ENCODE results near the gene PKNOX2.

PKNOX2 gene

DNA sequence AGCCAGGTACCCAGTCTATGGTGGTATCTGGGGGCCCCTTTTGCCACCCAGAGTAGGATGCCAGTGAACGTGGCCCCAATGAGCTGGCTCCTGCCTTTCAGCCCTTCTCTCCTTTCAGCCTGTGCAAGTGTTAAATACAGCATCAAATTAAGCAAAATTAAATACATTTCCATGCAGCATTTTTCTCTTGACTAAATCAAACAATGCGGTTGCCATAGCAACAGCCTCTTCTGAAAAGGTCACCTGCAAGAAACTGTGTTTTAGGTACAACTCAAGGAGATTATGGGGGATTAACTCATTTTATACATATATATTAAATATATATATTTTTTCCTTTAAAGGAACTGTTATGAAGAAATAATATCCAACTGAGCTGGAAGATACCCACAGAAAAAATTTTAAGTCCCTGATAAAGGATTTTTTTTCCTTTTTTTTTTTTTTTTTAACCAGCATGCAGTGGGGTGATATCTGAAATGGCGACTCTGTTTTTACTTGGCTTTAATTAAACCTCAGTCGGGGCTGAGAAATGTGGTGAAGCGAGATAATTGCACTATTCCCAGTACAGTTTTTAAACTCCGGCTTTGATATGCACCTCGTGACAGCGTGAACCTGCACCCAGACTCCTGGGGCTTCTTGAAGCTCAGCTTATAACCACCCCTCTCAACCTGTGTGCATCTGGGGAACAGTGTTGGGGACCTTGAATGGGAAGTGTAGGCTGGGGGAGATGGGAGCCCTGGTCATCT, 115.3 kb downstream of the PKNOX2 start:
- in situ Hi-C loops (cut with HindIII; ENCODE audit: low sequenced_read_pairs): no loop called here

DNA sequence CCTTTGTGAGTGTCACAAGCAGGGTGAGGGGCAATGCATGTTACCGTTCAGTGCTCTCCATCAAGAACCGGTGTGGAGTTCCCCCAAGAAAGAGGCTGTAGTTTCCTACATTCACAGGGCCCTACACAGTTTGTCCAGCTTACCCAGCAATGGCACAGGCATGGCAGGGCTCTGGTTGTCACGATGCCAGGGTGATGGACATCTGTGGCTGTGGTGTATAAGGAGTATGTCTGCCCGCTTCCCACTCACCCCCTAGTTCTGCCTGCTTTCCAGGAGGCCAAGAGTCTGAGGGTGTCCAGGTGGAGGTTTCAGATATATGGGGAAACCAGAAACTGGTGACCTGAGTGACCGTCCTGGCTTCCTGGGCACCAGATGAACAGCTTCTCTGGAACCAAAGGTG, 116.1 kb downstream of the PKNOX2 start:
- in situ Hi-C loops (cut with HindIII; ENCODE audit: low sequenced_read_pairs): no loop called here

DNA sequence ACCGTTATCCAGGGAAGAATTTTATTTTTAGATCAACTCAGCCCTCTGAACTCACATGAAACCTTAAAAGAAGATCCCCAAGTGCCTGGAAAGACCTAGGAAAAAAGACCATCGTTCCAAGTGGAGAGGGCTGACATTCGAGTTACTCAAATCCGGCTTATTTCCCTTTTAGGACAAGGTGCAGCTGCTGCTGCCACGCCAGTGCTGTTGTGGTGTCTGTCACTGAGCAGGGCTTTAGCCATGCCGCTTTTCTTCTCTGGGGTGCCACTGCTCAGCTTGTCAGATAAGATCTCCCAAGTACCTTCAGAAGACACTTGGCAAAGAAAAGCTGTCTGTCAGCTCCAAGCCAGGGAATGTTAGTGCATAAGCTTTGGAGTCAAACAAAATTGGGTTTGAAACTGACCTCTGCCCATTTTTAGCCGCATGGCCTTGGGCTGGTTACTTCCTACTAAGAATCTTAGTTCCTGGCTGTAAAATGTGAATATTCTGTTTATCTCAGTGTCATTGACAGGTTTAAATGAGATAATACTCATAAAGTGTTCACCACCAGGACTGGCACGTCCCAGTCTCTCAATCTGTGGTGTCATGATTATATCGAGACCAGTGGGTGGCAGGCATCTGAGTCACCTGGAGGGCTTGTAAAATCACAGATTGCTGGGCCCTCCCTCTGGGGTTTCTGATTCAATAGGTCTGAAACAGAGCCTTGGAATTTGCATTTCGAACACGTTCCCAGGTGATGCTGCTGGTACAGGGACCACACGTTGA, 117.5 kb downstream of the PKNOX2 start:
- in situ Hi-C loops (cut with HindIII; ENCODE audit: low sequenced_read_pairs): no loop called here

DNA sequence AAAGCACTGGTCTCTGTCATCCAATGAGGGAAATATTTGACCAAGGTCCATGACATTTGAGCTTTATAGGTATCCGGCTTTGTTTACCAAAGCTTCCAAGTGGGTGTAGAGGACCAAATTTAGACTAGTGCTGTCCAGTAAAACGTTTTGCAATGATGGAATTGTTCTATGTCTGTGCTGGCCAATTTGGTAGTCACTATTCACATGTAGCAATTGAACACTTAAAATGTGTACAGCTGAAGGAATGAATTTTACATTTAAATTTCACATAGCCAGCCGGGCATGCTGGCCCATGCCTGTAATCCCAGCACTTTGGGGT, 118.0 kb downstream of the PKNOX2 start:
- in situ Hi-C loops (cut with HindIII; ENCODE audit: low sequenced_read_pairs): no loop called here

DNA sequence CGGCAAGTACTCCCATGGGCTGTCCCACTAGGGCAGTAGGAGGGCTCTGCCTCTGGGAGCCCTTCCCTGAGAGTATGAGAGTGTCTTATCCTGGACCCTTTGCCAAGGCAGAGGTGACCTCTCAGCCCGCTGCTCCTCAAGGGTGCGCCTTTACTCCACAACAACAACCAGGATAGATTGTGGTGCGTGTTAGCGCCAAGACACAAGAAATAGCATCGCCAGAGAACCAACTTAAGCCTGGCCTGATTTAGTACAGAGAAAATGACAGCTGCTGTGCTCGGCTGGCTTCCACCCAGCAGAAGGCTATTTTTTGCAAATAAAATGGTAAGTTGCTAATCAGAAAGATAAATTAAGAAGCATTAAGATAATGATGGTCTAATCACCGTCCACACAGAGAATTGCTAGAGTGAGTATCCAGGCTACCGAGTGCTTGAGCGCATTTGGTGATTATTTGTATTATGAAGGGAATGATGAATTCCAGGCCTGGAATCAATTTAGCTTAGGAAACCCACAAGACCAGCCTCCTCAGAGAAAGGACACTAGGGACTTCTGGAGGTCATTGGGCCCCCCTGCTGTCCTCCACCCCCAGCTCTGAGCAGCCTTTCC, 119.8 kb downstream of the PKNOX2 start:
- in situ Hi-C loops (cut with HindIII; ENCODE audit: low sequenced_read_pairs): no loop called here

DNA sequence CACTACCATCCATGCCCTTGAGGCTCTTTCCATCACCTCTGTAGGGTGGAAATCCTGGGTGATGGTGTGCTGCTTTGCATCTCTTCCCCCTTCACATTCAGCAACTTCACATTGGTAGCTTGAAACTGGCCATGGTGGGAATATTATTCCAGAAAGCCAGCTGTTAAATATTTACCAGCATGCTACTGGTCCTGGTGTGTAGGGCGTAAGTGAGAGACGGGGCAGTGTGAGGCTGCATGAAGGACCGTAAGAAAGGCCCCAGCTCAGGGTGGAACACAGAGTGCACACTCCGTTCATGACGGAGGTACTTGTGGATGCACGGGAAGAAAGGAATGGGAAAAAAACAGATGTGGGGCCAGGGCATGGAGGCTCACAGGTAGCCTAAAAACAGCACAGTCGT, 121.3 kb downstream of the PKNOX2 start:
- in situ Hi-C loops (cut with HindIII; ENCODE audit: low sequenced_read_pairs): no loop called here

DNA sequence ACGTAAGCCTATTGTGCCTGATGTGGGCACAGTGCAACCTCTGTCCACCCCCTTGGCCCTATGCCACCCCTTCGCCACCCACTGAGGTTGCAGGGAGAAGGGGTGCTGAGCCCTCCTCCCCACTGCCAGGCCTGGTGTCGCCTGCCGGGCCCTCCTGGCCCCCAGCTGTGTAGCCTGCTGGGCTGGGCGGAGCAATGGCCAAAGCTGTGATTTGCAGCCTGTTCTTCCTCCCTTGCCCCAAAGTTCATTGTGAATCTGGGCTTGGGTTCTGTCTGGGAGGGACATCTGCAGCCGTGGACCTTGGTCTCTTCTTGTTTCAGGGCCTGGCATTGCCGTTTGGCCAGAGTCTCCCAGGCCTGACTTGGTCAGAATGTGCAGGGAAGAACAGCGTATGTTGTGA, 121.9 kb downstream of the PKNOX2 start:
- in situ Hi-C loops (cut with HindIII; ENCODE audit: low sequenced_read_pairs): no loop called here

DNA sequence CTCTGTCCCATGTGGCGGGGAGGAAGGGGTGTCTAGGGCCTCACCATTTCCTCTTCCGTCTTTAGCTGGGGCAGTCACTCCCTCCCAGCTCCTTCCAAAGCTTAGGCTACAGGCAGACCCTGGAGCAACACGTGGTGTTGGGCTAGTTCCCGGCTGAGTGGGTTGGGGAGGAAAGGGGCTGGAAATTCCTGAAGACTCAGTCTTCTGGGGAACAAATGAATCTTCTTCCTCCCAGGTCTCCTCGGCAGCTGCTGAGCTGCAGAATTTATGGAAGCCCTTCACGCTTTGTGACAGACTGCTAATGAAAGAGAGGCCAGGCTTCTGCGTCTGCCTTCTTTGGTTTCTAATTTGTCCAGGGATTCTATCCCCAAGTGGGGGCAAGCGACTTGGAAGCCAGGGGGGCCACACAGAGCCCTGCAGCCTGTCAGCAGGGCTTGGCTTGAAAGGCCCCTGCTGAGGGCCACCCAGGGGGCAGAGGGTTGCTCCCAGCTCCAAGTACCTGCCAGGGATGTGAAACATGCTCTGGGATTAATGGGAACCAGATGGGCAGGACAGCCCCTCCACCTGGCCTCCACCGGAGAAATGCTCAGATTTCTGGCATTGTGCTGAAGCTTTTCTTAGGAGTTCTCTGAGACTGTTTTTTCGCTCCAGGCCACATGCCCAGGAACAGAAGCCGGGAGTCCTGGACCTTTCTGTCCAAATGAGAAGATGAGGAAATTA, 123.1 kb downstream of the PKNOX2 start:
- in situ Hi-C loops (cut with HindIII; ENCODE audit: low sequenced_read_pairs): no loop called here

DNA sequence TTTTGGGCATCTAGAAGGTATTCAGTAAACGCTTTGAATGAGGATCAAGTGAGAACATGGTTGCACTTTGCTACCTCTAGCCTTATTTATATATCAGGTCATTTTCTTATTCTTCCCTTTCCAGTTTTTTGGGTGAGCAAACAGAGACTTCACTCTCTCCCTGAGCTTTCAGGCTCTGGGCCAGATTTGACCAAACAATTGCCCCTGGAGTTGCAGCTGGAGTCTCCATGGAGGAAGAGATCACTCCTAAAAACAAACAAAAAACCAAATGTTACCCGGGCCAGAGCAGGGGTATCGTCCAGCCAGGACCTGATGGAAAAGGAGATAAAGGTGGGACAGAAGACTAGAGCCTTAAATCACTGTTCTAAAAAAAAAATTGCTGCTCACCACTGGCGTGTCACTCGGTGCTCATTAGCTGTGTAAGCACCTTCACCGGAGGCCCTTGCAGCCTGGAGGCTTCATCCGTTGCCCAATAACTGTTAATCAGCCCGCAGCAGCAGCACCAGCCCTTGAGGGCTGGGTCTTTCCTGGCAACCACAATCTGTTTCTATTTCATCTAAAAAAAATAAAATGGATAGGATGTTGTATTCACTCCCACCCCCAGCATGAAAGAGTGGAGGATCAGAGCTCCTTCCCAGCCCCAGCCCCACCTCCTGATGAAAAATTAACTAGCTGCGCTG, 125.0 kb downstream of the PKNOX2 start:
- in situ Hi-C loops (cut with HindIII; ENCODE audit: low sequenced_read_pairs): no loop called here

DNA sequence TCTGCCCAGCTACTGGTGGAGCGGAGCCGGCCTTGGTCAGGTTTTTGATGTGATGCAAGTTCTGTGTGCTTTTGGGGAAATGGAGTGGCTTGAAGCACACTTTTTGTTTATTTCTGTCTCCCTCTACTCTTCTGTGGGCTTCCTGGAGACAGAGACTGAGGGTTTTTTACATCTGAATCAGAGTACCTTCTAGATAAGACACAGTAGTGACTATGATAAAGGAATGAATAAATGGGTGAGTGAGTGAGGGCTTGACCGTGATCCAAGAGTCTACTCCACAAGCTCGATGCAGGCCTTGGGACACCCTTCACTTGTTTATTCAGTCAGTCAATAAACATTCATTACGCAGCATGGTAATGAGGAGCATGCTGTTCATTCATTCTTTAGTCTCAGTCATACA, 125.7 kb downstream of the PKNOX2 start:
- in situ Hi-C loops (cut with HindIII; ENCODE audit: low sequenced_read_pairs): no loop called here

DNA sequence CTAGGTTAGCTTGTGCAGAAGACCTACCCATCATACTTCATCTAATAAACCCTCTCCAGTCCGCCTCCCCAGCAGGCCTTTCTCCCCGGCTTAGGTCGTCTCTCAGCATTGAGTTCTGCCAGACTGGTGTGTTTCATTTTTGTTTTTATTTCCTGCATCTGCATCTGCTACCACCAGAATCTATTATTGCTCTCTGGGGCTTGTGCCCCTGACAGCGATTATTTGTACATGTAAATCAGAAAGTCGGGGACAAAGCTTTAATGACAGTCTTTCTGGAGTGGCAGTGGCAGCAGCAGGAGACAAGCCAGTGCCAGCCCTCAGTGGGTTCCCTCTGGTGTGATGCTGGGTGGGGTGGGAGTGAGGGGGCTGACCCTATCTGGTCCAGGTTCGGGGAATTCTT, 127.5 kb downstream of the PKNOX2 start:
- in situ Hi-C loops (cut with HindIII; ENCODE audit: low sequenced_read_pairs): no loop called here

DNA sequence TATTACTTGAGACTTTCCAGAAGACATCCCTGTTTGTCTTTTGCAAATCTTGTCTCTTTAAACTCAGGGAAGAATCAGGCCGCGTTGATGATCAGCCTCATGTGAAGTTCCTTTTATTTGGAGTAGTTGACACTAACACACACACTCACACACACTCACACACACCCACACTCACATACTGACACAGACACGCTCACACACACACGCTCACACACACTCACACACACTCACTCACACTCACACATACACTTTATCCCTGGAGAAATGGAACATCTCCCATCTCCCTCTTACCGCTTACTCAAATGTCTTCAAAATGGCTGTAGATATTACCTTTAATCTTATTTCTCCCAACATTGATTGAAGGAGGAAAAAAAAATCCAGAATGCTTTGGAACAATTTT, 129.0 kb downstream of the PKNOX2 start:
- in situ Hi-C loops (cut with HindIII; ENCODE audit: low sequenced_read_pairs): no loop called here

DNA sequence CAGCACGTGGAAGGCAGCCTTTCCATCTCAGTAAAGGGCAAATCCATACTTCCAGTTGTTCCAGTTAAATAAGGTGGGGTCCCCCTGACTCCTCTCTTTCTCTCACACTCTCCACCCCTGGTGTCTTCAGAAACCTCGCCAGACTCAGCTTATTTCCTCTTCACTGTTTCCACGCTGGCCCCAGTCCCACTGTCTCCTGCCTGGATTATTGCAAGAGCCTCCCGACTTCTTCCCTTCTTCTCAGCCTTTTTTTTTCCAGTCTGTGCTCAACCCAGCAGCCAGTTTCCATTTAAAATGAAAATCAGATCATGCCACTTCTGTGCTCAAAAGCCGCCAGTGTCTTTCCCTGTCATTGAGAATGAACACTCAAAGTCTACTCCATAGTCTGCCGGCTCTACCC, 131.4 kb downstream of the PKNOX2 start:
- in situ Hi-C loops (cut with HindIII; ENCODE audit: low sequenced_read_pairs): no loop called here

DNA sequence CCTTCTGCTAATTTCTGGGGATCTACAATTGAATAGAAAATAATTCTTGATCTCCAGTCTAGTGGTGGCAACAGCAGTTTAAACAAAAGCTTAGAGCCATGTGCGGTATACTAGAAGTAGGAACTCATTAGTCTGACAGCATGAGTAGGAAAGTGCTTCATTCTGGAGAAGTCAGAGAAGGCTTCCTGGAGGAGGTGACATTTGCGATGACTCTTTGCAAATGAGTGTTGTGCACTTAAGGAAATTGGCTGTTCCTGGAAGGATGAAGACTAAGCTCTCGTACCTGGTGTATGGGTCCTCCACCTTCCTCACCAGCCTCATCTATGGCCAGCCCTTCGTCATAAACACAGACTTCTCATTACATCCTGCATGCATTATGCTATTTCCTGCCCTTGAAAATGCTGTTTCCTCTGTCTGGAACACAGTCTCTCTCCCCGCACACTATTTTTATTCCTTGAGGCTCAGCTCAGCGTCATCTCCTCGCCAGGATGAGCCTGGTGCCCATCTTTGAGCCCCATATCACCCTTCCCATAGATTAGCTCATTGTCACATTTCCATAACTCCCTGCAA, 132.9 kb downstream of the PKNOX2 start:
- in situ Hi-C loops (cut with HindIII; ENCODE audit: low sequenced_read_pairs): no loop called here

DNA sequence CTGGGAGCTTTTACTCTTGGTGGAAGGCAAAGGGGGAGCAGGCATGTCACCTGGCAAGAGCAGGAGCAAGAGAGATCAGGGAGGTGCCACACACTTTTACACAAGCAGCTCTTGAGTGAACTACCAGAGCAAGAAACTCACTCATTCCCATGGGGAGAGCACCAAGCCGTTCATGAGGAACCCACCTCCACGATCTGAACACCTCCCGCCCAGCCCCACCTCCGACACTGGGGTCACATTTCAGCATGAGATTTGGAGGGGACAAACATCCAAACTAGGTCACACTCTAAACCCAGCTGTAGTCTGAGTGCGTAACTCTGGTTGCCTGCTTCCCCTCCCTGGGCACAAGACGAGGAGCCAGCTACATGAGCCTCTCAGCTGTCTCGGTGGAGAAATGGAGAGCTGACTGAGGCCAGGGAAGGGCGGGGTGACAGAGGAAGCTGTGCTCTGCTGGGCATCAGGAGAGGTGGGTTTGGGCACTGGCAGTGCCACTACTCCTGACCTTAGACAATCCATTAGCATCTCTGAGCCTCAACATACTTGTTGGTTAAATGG, 134.6 kb downstream of the PKNOX2 start:
- in situ Hi-C loops (cut with HindIII; ENCODE audit: low sequenced_read_pairs): no loop called here

DNA sequence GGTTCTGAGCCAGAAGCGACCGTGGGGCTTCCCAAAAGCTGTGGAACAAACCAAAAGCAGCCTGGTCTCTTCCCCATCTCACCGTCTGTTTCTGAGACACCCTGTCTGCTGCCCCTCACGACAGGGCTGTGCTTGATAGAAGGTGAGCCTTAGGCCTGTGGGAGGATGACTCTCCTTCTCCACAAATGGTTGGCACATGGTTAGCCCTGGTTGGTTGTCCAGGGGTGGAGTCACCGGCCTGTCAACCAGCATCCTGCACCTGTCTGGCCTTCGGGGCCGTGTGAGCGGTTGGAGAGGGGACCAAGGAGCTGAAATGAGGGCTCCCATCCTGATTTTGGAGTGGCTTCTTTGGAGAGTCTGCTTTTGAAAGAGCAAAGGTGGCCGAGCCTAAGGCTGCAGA, 135.3 kb downstream of the PKNOX2 start:
- in situ Hi-C loops (cut with HindIII; ENCODE audit: low sequenced_read_pairs): no loop called here

DNA sequence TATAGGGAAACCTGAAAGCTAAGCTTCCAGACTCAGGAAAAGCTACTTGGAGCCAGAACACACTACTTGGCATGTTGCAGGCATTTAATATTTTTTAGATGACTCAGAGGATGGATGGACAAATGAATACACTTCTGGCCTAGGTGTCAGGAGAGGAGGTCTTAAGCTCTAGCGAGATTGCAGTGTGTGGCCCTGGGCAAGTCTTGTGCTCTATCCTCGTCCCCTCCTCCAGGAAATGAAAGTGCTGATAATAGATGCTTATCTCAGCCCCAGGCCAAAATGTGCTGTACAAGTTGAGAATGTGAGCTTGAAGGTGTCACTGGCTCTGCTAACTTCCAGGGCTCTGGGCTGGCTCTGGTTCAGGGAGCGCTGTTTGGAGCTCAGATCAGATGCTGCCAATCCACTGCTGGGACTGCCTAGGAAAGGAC, 136.3 kb downstream of the PKNOX2 start:
- in situ Hi-C loops (cut with HindIII; ENCODE audit: low sequenced_read_pairs): no loop called here

DNA sequence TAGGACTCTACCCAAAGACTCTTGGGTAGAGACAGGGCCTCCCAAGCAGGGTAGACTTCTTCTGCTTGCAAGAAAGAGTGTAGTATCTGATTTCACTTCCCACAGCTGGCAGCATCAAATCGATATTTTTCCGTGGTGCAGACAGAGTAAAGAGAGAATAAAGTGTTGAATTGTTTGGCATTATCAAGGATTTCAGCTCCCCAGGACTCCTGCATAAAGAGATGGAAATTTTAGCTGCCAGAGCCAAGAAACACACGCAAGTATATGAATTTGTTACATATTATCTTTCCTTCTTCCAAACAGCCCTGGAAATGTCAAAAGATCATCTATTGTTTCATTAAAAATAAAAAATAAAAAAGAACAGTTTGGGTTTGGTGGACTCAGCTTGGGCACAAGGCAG, 136.8 kb downstream of the PKNOX2 start:
- in situ Hi-C loops (cut with HindIII; ENCODE audit: low sequenced_read_pairs): no loop called here

DNA sequence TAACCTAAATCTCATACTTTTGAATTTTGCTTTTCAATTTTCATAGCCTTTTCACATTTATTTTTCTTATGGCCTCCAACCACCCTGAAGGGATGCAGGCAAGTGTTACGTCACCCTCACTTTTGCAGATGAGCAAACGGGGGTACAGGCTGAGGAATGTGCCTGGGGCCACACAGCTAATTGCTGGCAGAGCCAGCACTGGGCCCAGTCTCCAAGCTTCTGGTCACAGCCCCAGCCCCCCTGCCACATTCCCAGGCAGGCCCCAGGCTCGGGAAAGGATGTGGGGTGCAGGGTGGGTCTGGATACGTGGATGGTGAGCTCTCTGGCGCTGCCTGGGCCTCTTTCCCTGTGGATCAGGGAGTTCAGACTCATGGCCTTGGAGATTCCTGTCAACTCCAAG, 138.6 kb downstream of the PKNOX2 start:
- in situ Hi-C loops (cut with HindIII; ENCODE audit: low sequenced_read_pairs): no loop called here

DNA sequence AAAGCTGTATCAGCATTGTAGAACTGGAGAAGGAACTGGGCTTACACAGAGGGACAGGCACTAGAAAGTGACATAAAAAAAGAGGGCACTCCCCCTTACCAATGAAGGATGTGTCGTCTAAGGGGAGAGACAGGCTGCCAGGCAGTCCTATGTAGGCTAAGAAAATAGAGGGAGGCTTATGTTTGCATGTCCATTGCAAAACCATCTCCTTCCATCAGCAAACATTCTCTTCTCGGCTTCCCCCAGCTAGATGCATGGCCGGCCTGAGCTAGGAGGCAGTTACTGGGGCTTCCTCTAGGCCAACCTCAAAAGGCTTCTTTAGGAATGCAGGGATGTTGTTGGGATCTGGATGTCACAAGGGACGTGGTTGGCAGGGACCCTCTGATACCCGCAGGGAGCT, 139.1 kb downstream of the PKNOX2 start:
- in situ Hi-C loops (cut with HindIII; ENCODE audit: low sequenced_read_pairs): no loop called here

Measured in DLD1 (cell line).